Activated naive CD4-positive, alpha-beta T cell treated with anti-CD3 and anti-CD28 coated beads, Interleukin-2, amount 50 U/mL, for 24 hours (primary cell): ENCODE measurements around the gene TUSC2.

Source experiments
- H3K27ac Mint-ChIP-seq: one replicate; pipeline ENCODE4 v1.8.0; 2021; ENCODE audit warnings: mild to moderate bottlenecking, mixed read lengths
- H3K27me3 Mint-ChIP-seq: one replicate; pipeline ENCODE4 v1.8.0; 2021; ENCODE audit warnings: mixed read lengths
- H3K36me3 Mint-ChIP-seq: one replicate; pipeline ENCODE4 v1.8.0; 2021; ENCODE audit warnings: mixed read lengths
- H3K4me1 Mint-ChIP-seq: one replicate; pipeline ENCODE4 v1.8.0; 2021; ENCODE audit warnings: mixed read lengths
- H3K4me3 Mint-ChIP-seq: one replicate; pipeline ENCODE4 v1.8.0; 2021; ENCODE audit warnings: mild to moderate bottlenecking, mixed read lengths
- H3K9me3 Mint-ChIP-seq: one replicate; pipeline ENCODE4 v1.8.0; 2021; ENCODE audit warnings: mixed read lengths

Gene TUSC2

DNA sequence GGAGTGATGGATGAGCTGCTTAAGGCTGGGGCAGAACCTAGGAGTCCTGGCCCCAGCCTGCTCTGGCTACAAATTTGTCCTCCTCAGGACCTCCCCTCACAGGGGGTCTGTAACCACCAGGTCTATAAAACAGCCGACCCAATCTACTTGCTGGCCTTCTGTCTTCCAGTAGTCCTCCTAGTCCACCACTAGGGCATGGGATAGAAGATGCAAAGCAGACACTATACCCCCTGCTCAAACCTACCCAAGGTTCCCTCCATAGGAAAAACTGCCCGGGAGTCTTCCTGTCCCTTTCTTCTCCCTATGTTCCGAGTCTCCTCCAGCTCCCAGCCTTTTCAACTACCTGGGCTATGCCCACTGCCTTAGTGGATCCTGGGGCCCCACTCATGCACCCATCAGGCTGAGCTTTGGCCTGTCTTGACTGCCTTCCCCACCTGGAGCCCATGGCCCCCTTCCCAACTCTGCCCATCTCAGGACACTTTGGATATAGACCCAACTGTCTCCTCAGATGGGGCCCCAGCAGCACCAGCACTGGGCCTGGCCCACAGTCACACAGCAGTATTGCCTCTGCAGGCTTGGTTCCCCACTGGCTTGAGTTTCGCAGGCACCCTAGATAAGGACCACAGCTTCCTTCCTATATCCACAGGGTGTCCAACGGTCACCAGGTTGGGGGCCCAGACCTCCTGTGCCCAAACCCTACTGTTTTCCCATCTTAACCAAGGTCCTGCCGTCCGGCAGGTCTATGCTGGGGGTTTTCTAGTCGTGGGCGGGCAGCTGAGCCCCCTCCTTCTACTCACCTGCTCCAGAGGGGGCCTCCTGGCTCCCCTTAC is 29.9 kb downstream of the TUSC2 start:
- peaks cover 25% of the 10 kb centered on the region for H3K4me1 Mint-ChIP-seq
- peak overlapping the region; percentile 93 for H3K4me3 Mint-ChIP-seq
- H3K27me3 Mint-ChIP-seq = no peaks in the 10 kb centered on the region
- peak overlapping the region; percentile 17 for H3K27ac Mint-ChIP-seq
- no peaks in the 10 kb centered on the region for H3K9me3 Mint-ChIP-seq
- H3K36me3 Mint-ChIP-seq = no peaks in the 10 kb centered on the region

DNA sequence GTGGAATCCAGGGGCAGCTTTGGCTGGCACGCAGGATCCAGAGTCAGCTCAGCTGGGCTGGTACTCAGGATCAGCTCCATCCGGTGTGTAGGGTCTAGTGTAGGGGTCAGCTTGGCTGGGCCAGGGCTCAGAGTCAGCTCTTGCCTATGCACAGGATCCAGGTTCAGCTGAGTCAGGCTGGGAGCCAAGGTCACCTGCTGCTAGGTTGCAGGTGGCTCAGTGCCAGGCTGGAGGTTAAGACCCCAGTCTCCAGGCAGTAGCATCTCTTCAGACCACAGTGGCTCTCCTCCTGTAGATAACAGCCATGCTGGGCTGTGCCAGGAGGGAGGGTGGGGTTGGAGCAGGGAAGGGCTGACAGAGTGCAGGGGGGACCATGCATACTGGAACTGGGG is 30.6 kb downstream of the TUSC2 start:
- Mint-ChIP-seq H3K9me3 (no peaks in the 10 kb centered on the region), H3K4me1 (peaks cover 31% of the 10 kb centered on the region), H3K4me3 (no peak overlapping the region), H3K27me3 (no peaks in the 10 kb centered on the region), H3K36me3 (no peaks in the 10 kb centered on the region), H3K27ac (no peak overlapping the region)

DNA sequence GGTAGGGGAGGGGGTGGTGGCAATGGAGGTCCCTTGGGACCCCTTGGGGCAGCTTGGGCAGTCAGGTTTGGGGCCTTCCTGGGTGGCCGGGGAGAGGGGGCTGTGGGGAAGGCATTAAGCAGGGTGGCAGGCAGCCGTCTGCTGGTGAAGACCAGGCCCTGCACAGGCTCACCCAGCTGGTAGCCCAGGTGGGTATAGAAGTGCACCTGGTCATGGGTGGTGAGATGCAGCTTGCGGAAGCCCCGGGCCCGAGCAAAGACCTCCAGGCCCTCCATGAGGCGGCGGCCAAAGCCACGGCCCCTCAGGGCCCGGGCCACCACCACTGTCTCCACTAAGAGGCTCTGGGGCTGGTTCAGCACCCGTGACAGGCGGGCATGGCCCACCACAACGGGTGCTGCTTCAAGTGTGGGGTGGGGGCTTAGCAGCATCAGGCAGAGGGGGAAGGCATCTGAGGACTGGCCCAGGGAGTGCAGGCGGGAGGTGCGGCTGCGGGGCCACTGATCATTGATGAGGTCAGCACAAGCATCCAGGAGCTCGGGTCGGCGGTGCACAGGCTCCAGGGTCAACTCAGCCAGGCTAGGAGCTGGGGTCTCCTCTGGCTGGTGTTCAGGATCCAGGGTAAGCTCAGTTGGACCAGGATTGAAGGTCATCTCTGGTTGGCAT is 31.2 kb downstream of the TUSC2 start:
- Mint-ChIP-seq H3K36me3 (no peaks in the 10 kb centered on the region), H3K4me3 (peak overlapping the region; percentile 15), H3K9me3 (no peaks in the 10 kb centered on the region), H3K27ac (no peak overlapping the region), H3K27me3 (no peaks in the 10 kb centered on the region), H3K4me1 (peaks cover 33% of the 10 kb centered on the region)

DNA sequence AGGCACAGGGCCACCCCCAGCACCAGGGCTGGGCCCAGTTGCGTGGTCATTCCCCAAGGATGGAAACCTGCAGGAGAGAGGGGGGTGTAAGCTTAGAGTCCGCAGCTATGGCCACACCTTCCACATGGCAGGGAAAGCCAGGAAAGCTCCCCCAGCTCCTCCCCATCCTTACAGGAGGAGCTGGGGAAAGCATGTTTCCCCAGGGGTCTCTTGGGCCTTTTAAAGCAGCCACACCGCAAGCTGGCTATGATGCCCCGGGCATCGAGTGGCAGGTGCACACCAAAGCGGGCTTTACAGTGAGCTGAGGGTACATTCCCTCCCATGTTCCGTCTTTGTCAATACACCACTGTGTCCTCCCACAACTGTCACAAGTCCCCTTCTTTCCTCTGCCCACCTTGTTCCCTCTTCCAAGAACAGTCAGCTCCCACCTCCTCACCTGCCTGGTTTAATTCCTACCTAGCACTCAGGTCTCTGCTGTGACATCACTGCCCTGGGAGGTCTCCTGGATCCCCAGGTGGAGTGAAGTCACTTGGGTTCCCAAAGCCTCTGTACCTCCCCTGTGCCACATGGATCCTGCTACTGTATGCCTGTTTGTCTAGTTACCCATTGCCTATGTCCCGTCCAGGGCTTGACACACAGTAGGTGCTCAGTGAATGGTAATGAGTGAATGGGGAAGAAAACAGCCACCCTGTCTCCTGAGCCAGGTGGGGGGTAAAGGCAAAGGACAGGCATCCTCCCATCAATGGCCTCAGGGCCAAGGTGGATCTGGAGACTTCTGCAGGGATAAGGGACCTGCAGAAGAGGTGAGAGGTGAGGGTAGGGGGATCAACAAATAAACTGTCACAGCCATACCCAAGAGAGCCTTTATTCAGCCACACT is 32.2 kb downstream of the TUSC2 start:
- H3K36me3 Mint-ChIP-seq = peaks cover 5% of the 10 kb centered on the region
- no peaks in the 10 kb centered on the region for H3K27me3 Mint-ChIP-seq
- no peaks in the 10 kb centered on the region for H3K9me3 Mint-ChIP-seq
- no peak overlapping the region for H3K4me3 Mint-ChIP-seq
- H3K27ac Mint-ChIP-seq = no peak overlapping the region
- peaks cover 39% of the 10 kb centered on the region for H3K4me1 Mint-ChIP-seq

DNA sequence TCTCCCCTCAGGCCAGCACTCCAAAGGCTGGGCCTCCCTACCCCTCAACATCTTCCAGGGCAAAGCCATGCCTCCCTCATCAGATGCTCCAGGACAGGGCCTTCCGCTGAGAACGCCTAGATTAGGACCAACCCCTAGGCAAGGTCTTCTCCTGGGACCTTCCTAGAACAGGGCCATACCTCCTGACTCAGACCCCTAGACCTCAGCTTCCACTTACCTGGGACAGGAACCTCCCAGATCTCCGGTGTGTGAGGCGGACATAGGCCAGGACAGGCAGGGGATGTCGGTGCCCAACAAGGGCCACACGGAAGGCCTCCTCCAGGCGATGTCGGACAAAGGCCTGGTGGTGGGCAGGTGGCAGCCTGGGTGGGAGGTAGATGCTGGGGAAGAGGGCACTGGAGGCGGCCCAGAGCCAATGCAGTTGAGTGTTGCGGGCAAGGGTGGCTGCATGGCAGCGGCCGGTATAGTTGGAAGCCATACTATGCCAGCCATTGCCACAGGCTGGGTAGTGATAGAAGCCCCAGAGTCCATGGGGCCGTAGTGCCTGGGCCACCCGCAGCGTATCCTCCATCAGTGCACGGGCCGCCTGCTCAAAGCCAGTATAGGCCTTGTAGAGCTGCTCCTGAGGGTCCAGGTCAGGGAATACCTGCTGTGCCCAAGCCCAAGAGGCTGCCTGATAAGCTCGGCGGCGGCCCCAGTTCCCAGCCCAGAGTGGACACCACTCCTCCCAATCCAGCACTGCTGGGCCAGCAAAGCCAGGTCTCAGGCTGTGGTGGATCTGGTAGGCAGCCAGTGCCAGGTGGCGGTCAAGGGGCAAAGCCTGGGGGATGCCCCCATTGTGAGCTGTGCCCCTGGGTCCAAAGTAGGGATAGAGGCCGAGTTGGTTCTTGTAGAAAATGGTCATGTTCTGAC is 33.3 kb downstream of the TUSC2 start:
- H3K27ac Mint-ChIP-seq = peak overlapping the region; percentile 30
- H3K4me1 Mint-ChIP-seq = peaks cover 31% of the 10 kb centered on the region
- no peaks in the 10 kb centered on the region for H3K27me3 Mint-ChIP-seq
- peaks cover 5% of the 10 kb centered on the region for H3K36me3 Mint-ChIP-seq
- no peak overlapping the region for H3K4me3 Mint-ChIP-seq
- no peaks in the 10 kb centered on the region for H3K9me3 Mint-ChIP-seq

DNA sequence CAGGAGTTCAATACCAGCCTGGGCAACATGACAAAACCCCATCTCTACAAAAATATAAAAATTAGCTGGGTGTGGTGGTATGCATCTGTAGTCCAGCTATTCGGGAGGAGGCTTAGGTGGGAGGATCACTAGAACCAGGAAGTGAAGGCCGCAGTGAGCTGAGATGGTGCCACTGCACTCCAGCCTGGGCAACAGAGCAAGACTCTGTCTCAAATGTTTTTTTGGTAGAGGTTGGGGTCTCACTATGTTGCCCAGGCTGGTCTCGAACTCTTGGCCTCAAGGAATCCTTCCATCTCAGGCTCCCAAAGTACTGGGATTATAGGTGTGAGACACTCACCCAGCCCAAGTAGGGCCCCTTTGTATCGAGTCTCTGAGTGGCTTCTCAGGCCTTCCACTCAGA is 33.9 kb downstream of the TUSC2 start:
- H3K27ac Mint-ChIP-seq = no peak overlapping the region
- H3K4me3 Mint-ChIP-seq = no peak overlapping the region
- no peaks in the 10 kb centered on the region for H3K27me3 Mint-ChIP-seq
- H3K9me3 Mint-ChIP-seq = no peaks in the 10 kb centered on the region
- H3K4me1 Mint-ChIP-seq = peaks cover 26% of the 10 kb centered on the region
- H3K36me3 Mint-ChIP-seq = peaks cover 8% of the 10 kb centered on the region

DNA sequence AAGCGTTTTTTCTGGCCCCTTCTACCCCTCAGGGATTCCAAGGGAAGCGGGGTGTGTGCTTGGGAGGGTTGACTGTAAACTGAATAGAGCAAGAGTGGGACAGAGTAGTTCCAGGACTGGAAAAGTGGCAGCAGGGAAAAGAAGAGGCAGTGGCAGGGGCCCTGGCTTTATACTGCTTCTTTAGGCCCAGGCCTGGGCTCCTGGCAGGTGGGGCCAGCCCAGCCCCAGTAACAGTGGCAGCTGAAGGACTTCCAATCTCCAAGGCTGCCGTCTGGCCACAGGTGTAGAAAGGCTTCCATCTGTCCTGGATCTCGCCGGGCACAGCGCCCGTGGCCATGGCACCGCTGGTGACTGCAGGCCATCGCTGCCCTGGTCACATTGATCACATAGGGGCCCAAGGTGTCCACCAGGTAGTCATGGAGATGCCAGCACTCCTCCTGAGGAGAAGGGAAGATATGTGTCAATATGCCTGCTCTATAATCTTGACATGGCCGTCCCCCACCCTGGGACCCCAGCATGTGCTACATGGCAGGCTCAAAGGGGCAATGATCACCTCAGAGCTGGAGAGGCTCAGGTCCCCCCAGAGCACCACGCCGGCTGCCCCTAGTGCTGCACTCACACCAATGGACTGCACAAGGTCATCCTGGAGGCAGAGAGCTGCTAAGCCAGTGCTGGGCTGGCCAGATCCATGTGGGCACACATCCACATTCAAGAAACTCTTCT is 34.8 kb downstream of the TUSC2 start:
- H3K4me3 Mint-ChIP-seq = peak overlapping the region; percentile 91
- H3K4me1 Mint-ChIP-seq = peaks cover 23% of the 10 kb centered on the region
- peaks cover 8% of the 10 kb centered on the region for H3K36me3 Mint-ChIP-seq

DNA sequence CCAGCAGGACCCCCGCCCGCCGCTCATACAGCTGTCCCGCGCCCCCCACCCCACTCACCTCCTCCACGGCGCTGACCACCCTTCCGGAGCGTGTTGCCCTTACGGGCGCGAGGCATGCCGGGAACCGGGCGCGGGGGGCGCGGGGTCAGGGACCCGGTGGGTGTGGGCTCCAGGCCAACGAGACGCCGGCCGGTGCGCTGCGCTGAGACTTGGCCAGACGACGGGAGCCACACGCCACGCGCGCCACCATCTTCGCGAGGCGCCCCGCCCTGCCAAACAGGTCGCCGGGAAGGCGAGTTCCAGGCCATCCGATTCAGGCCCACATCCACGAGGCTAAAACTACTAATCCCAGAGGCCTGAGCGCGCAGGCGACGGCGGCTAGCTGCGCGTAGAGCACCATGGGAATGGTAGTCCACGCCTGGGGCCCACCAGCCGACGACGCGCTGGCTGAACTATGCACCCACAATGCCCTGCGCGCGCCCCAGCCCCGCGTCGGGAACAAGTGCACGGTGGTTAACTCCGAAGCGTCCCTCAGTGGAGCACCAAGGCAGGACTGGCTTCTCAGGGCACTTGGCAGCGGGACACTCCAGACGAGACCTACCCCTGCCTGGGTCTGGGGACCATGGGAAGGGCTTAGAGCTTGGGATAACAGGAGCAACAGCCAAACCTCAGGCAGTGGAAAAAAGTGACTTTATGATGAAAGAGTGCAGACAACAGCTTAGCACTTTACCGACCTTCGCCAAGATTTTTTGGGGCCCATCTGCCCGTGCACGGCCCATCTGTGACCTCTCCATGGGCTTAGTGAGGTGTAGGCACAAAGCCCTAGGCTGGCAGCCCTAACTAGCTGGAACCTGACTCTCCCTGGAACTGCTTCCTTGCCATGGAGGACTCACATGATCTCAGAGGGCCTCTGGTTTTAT is 35.6 kb downstream of the TUSC2 start, which contains the start of gene IFRD2:
IFRD2 (minus strand) TSS at position 271 of the 920 bp plus-strand sequence; CDS start at position 116, 155 bp downstream.
- Mint-ChIP-seq H3K27me3 (no peaks in the 10 kb centered on the region), H3K4me1 (peaks cover 16% of the 10 kb centered on the region), H3K27ac (peak within 1 kb of the TSS; percentile 95), H3K9me3 (no peaks in the 10 kb centered on the region), H3K4me3 (peak within 1 kb of the TSS; percentile 91), H3K36me3 (peaks cover 8% of the 10 kb centered on the region)

More for the DNA sequence above, 34.8 kb downstream of the TUSC2 start:
- H3K27me3 Mint-ChIP-seq = no peaks in the 10 kb centered on the region
- no peaks in the 10 kb centered on the region for H3K9me3 Mint-ChIP-seq
- H3K27ac Mint-ChIP-seq = peak overlapping the region; percentile 95

DNA sequence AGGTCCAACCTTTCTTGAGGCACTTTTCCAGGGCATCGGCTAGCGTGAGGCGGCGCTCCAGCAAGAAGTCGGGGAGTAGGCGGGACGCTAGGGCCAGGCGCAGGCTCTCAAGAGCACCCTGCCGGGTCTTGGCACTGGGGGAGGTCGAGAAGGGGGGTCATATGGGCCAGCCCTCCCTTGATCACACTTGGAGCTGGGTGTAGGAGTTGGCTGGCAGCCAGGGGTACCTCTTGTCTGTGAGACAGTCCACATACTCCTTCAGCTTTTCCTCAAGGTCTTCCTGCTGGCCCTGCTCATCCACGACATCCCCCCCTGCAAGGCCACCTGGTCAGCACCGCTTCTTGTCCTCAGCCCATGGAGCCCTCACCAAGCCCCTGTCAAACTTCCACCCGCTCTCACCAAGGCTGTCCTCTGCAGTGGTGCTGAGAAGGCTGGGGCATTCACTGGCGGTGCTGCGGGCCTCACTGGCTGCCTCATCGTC is 37.8 kb downstream of the TUSC2 start:
- H3K27ac Mint-ChIP-seq = no peak overlapping the region
- H3K36me3 Mint-ChIP-seq = peaks cover 9% of the 10 kb centered on the region
- no peaks in the 10 kb centered on the region for H3K27me3 Mint-ChIP-seq
- H3K4me3 Mint-ChIP-seq = peak overlapping the region; percentile 91
- H3K4me1 Mint-ChIP-seq = peaks cover 14% of the 10 kb centered on the region
- H3K9me3 Mint-ChIP-seq = no peaks in the 10 kb centered on the region

DNA sequence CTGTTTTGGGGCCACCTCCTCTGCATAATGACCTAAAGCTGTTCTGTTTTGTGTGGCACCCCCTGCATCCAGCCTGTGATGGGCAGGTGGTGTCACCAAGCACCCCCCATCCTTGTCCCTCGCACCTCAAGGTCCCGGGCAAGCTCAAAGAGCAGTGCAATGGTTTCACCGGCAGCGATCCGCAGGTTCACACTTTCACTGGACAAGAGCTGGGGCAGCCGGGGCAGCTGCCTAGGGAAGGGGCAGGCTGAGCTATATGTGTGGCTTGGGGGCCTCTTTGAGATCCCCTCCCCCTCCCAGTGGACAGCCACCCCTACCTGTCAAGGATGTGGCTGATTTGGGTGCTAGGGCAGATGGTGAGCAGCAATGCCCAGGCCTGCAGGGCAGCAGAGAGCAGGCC is 38.9 kb downstream of the TUSC2 start:
- Mint-ChIP-seq H3K36me3 (peaks cover 9% of the 10 kb centered on the region), H3K9me3 (no peaks in the 10 kb centered on the region), H3K4me1 (peaks cover 14% of the 10 kb centered on the region), H3K27ac (no peak overlapping the region), H3K27me3 (no peaks in the 10 kb centered on the region), H3K4me3 (peak overlapping the region; percentile 57)

DNA sequence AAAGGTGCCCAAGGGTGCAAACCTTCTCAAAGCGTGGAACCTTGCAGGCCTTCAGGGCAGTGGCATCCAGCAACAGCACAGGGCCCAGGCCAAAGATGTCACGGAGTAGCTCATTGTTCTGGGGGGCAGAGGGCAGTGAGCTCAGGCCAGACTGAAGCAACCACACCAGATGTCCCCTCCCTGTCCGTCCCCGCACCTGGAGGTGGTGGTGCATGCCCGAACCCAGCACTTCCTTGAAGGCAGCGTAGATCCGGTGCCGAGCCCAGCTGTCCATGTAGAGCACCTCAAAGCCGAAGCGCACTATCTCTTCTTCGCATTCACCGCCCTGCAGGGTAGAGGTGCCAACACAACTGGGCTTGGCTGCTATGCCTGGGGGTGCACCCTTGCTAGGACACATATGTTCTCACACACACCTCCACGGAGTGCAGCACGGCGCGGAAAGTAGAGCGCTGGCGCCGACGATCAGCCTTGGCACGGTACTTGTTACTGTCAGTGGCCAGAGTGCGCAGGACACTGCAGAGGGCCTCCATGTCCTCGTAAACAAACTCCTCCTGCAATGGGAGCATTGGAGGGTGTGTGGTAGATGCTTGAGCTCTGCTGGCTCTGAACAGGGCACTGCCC is 39.5 kb downstream of the TUSC2 start:
- Mint-ChIP-seq H3K27me3 (no peaks in the 10 kb centered on the region), H3K4me1 (peaks cover 14% of the 10 kb centered on the region), H3K4me3 (no peak overlapping the region), H3K36me3 (peaks cover 9% of the 10 kb centered on the region), H3K27ac (no peak overlapping the region), H3K9me3 (no peaks in the 10 kb centered on the region)

DNA sequence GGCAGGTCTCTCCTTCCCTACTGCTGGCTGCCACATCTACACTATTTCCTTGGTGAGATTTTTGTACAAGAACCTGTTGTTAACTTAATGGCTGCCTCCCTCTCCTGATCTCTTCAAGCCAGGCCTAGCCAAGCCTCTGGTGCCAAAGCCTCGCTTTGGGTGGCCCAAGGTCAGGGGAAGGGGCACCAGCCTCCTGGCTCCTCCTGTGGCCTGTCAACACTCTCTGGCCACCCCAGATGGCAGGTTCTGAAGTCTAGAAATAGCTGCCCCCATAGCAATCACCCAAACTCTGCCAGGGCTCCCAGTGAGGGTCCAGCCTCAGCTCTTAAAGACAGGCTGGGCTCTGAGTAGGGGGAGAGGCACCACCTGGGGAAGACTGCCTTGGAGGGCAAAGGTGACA is 40.8 kb downstream of the TUSC2 start:
- Mint-ChIP-seq H3K27me3 (no peaks in the 10 kb centered on the region), H3K36me3 (peaks cover 9% of the 10 kb centered on the region), H3K27ac (peak overlapping the region; percentile 46), H3K4me1 (peaks cover 6% of the 10 kb centered on the region), H3K9me3 (no peaks in the 10 kb centered on the region), H3K4me3 (no peak overlapping the region)
